HCT116 (cell line): Measurements from ENCODE around the gene MSH2. TPM values are rescaled to one million over a fixed set of nuclear protein-coding genes. Genes with fewer than 3 reads are reported as not detected.

Experiments used
- ATAC-seq: fragments of 200-7000 bp; cut with Tn5 transposase; 2 replicates; pipeline ENCODE4 v1.9.1; 2020; ENCODE audit warnings: mild to moderate bottlenecking, moderate library complexity
- BruUV-seq: library from RNA; stranded (reverse); fragments of 400-500 nt; replicated peaks from 2 replicates; lab custom pipeline; 2021; lab: Mats Ljungman, UMichigan
- CTCF ChIA-PET: fragments of 300-600 bp; sonication (Branson Sonifier 250); formaldehyde crosslinking; loops from one replicate; lab custom pipeline; 2021; ENCODE audit warnings: antibody characterized with exemption; lab: Charles Lee
- POLR2A ChIA-PET: fragments of 300-600, 350-600 bp; sonication (Branson Sonifier 250); formaldehyde crosslinking; loops from one replicate; lab custom pipeline; 2021; ENCODE audit warnings: antibody characterized with exemption; lab: Charles Lee
- RAD21 ChIA-PET, 2 experiments: fragments of 300-600 bp; sonication (Branson Sonifier 250); formaldehyde crosslinking; loops; one replicate each; lab custom pipeline; 2023; ENCODE audit warnings: low total read pairs in 2 of 2; ENCODE audit not compliant: uncharacterized antibody in 2 of 2, unreplicated experiment in 2 of 2, low non-redundant PET in 1 of 2; lab: Charles Lee
- DNase-seq: peaks from one replicate; pipeline ENCODE4 v3.0.0-alpha.2; 2010; ENCODE audit warnings: low read depth, low spot score
- H2AFZ ChIP-seq: fragments of 200-600 bp; shearing (Covaris generic), sonication (generic); 2 replicates; pipeline ENCODE4 v1.6.1; 2017; ENCODE audit warnings: low read depth, mixed run types, mixed read lengths, antibody characterized with exemption, low read length; ENCODE audit not compliant: poor library complexity, severe bottlenecking
- H3K27ac ChIP-seq: 2 replicates; pipeline ENCODE4 v1.5.1; 2012; ENCODE audit warnings: low read depth, low read length
- H3K27me3 ChIP-seq: fragments of 200-600 bp; sonication (generic); 2 replicates; pipeline ENCODE4 v1.6.1; 2016; ENCODE audit warnings: mixed run types, low read length, mixed read lengths; ENCODE audit not compliant: insufficient read depth
- H3K36me3 ChIP-seq, 2 experiments: fragments of 200-500 bp in 1 of 2; fragments of 200-600 bp in 1 of 2; sonication (Bioruptor generic) in 1 of 2; sonication (generic) in 1 of 2; 2 replicates each; pipeline versions ENCODE4 v1.5.1 to v1.6.1; 2014 to 2016; ENCODE audit warnings: low read length in 2 of 2, inconsistent platforms in 1 of 2, mixed read lengths in 1 of 2, mixed run types in 1 of 2; ENCODE audit not compliant: insufficient read depth in 2 of 2, control insufficient read depth in 1 of 2
- H3K4me1 ChIP-seq, 2 experiments: fragments of 200-600 bp in 1 of 2; sonication (generic) in 1 of 2; 2 replicates each; pipeline versions ENCODE4 v1.5.1 to v1.6.1; 2012 to 2017; ENCODE audit warnings: low read length in 2 of 2, inconsistent platforms in 1 of 2, mild to moderate bottlenecking in 1 of 2, mixed read lengths in 1 of 2, mixed run types in 1 of 2, moderate library complexity in 1 of 2; ENCODE audit not compliant: insufficient read depth in 2 of 2, control insufficient read depth in 1 of 2
- H3K4me2 ChIP-seq: fragments of 200-600 bp; sonication (generic); 2 replicates; pipeline ENCODE4 v1.6.1; 2017; ENCODE audit warnings: mixed run types, low read length, mixed read lengths
- H3K4me3 ChIP-seq, 2 experiments: fragments of 200-600 bp in 1 of 2; sonication (generic) in 1 of 2; replicated peaks in 1 of 2; 2 replicates each; pipeline ENCODE4 v1.5.1; 2011 to 2016; ENCODE audit warnings: low read length in 2 of 2, control low read depth in 1 of 2, low read depth in 1 of 2, mild to moderate bottlenecking in 1 of 2, mixed read lengths in 1 of 2, mixed run types in 1 of 2
- H3K79me2 ChIP-seq: fragments of 200-600 bp; sonication (generic); 2 replicates; pipeline ENCODE4 v1.6.1; 2017; ENCODE audit warnings: mild to moderate bottlenecking, mixed run types, low read length, moderate library complexity, mixed read lengths; ENCODE audit not compliant: insufficient read depth
- H3K9ac ChIP-seq: fragments of 200-600 bp; sonication (generic); 2 replicates; pipeline ENCODE4 v1.6.1; 2016; ENCODE audit warnings: low read length, mixed read lengths
- H3K9me2 ChIP-seq: fragments of 200-600 bp; sonication (generic), shearing (Covaris generic); 2 replicates; pipeline ENCODE4 v1.6.1; 2017; ENCODE audit warnings: mixed run types, mild to moderate bottlenecking, moderate library complexity; ENCODE audit not compliant: insufficient read depth
- H3K9me3 ChIP-seq, 2 experiments: fragments of 200-500 bp in 1 of 2; fragments of 200-600 bp in 1 of 2; sonication (Bioruptor generic) in 1 of 2; sonication (generic) in 1 of 2; 2 replicates each; pipeline ENCODE4 v1.6.1; 2014 to 2017; ENCODE audit warnings: low read length in 2 of 2, mixed read lengths in 2 of 2, inconsistent platforms in 1 of 2, low read depth in 1 of 2, mild to moderate bottlenecking in 1 of 2, mixed run types in 1 of 2, moderate library complexity in 1 of 2; ENCODE audit not compliant: control insufficient read depth in 1 of 2, insufficient read depth in 1 of 2
- H4K20me1 ChIP-seq: fragments of 200-600 bp; sonication (generic), shearing (Covaris generic); 2 replicates; pipeline ENCODE4 v1.6.1; 2017; ENCODE audit warnings: mixed run types, mild to moderate bottlenecking, moderate library complexity; ENCODE audit not compliant: insufficient read depth
- ATF3 ChIP-seq: IDR thresholded peaks from 2 replicates; pipeline ENCODE4 v1.6.1; 2012
- CBX3 ChIP-seq: IDR thresholded peaks from 2 replicates; pipeline ENCODE4 v1.6.1; 2012; ENCODE audit warnings: low read depth
- CEBPB ChIP-seq: IDR thresholded peaks from 2 replicates; pipeline ENCODE4 v1.6.1; 2012; ENCODE audit warnings: low read depth
- CTCF ChIP-seq, 3 experiments: fragments of 200-600 bp in 1 of 3; sonication (generic) in 1 of 3; IDR thresholded peaks in 2 of 3; conservative IDR thresholded peaks in 1 of 3; 2 replicates each; pipeline ENCODE4 v1.5.1; 2012 to 2017; ENCODE audit warnings: low read depth in 2 of 3, low read length in 2 of 3, antibody characterized with exemption in 1 of 3, borderline replicate concordance in 1 of 3, control low read depth in 1 of 3, mild to moderate bottlenecking in 1 of 3, mixed read lengths in 1 of 3, mixed run types in 1 of 3, moderate library complexity in 1 of 3; ENCODE audit not compliant: insufficient read depth in 1 of 3
- EZH2 ChIP-seq: fragments of 200-600 bp; sonication (generic); IDR thresholded peaks from 2 replicates; pipeline ENCODE4 v1.6.1; 2017; ENCODE audit warnings: antibody characterized with exemption, mixed run types
- FOSL1 ChIP-seq: IDR thresholded peaks from 2 replicates; pipeline ENCODE4 v1.6.1; 2012; ENCODE audit warnings: low read depth
- JUND ChIP-seq: IDR thresholded peaks from 2 replicates; pipeline ENCODE4 v1.6.1; 2012
- POLR2AphosphoS5 ChIP-seq: IDR thresholded peaks from 2 replicates; pipeline ENCODE4 v1.6.1; 2011; ENCODE audit warnings: mild to moderate bottlenecking, low read depth, low read length, moderate library complexity
- REST ChIP-seq: IDR thresholded peaks from 2 replicates; pipeline ENCODE4 v1.6.1; 2012; ENCODE audit warnings: low read depth
- SIN3A ChIP-seq: IDR thresholded peaks from 2 replicates; pipeline ENCODE4 v1.6.1; 2012; ENCODE audit warnings: low read depth
- SP1 ChIP-seq: IDR thresholded peaks from 2 replicates; pipeline ENCODE4 v1.6.1; 2012; ENCODE audit warnings: low read depth
- SRF ChIP-seq: IDR thresholded peaks from 2 replicates; pipeline ENCODE4 v1.6.1; 2012; ENCODE audit warnings: low read depth
- YY1 ChIP-seq: IDR thresholded peaks from 2 replicates; pipeline ENCODE4 v1.6.1; 2011; ENCODE audit warnings: low read length, low read depth, moderate library complexity, mild to moderate bottlenecking; ENCODE audit not compliant: insufficient replicate concordance; ENCODE audit errors: extremely low read depth
- ZFX ChIP-seq: fragments of 450-650 bp; IDR thresholded peaks from 2 replicates; pipeline ENCODE4 v1.6.1; 2017
- ZNF274 ChIP-seq: fragments of 200-500 bp; sonication (Bioruptor generic); IDR thresholded peaks from 2 replicates; pipeline ENCODE4 v1.6.1; 2014; ENCODE audit warnings: mild to moderate bottlenecking, low read depth, low read length, inconsistent platforms
- intact Hi-C: fragments of 100-400 bp; cut with micrococcal nuclease; formaldehyde crosslinking; loops from 2 replicates; pipeline ENCODE4 v1.10.0; 2022
- total RNA-seq: library from RNA; stranded (reverse); gene quantifications from one replicate; pipeline ENCODE4 v1.2.1, GENCODE V29; 2021; ENCODE audit not compliant: unreplicated experiment

Gene MSH2
- total RNA-seq, 1 experiment from 2014 or later, result 54.9 TPM

GRCh38 chr2:47519604-47520301 lies 116.8 kb downstream of the MSH2 start:
- intact Hi-C loops, result no loop called here
- BruUV-seq, result no TSS peak
- no peak overlapping the region for H2AFZ ChIP-seq

More at GRCh38 chr2:47519604-47520301, 116.8 kb downstream of the MSH2 start:
- no peaks in the 10 kb centered on the region for H3K9me3 ChIP-seq
- ChIA-PET CTCF (interaction anchor here (1.2 kb wide), 1 partner anchor 9 kb away, joined by 3 read pairs; no protein-coding TSS in a partner anchor), POLR2A (no interaction called here), RAD21 (no interaction called here)
- DNase-seq (no peak), ATAC-seq (no peak)
- H3K9me2 ChIP-seq, result no peaks in the 10 kb centered on the region
- no peak for TF ChIP-seq SRF
- no peak for TF ChIP-seq SIN3A
- no peak for TF ChIP-seq CEBPB
- no peak for TF ChIP-seq ZNF274
- TF ChIP-seq EZH2, result no peak
- no peak for TF ChIP-seq CBX3
- no peak for TF ChIP-seq ZFX
- no peak for TF ChIP-seq POLR2AphosphoS5
- no peak for TF ChIP-seq CTCF (IDR thresholded peaks at IDR 0.05 in 2 of 3, conservative IDR thresholded peaks at IDR 0.05 in 1 of 3; ENCODE audit: borderline replicate concordance in 1 of 3, insufficient read depth in 1 of 3, low read depth in 2 of 3, low read length in 2 of 3)
- TF ChIP-seq SP1, result no peak
- no peak for TF ChIP-seq FOSL1
- no peak for TF ChIP-seq ATF3
- no peak for TF ChIP-seq REST
- TF ChIP-seq JUND, result no peak
- no peak for TF ChIP-seq YY1
- H3K4me1 ChIP-seq, result no peaks in the 10 kb centered on the region
- no peaks in the 10 kb centered on the region for H4K20me1 ChIP-seq
- H3K9ac ChIP-seq, result no peak overlapping the region
- H3K27me3 ChIP-seq, result no peaks in the 10 kb centered on the region
- H3K27ac ChIP-seq, result no peak overlapping the region
- H3K79me2 ChIP-seq, result no peaks in the 10 kb centered on the region
- H3K4me2 ChIP-seq, result no peak overlapping the region
- H3K36me3 ChIP-seq, result no peaks in the 10 kb centered on the region
- H3K4me3 ChIP-seq, result no peak overlapping the region
